PC-9 (cell line): ENCODE data around the gene SYDE1.

Experiments
- EZH2 ChIP-seq: fragments of 200-600 bp; sonication (generic); IDR thresholded peaks from 2 replicates; pipeline ENCODE4 v1.8.0; 2017; ENCODE audit warnings: antibody characterized with exemption, low read depth
- TF ChIP-seq, protein P1 (sequence below): fragments of 200-600 bp; sonication (generic); conservative IDR thresholded peaks from 2 replicates; pipeline ENCODE4 v1.6.1; 2017; ENCODE audit warnings: mixed run types, antibody characterized with exemption, mild to moderate bottlenecking, moderate library complexity

DNA sequence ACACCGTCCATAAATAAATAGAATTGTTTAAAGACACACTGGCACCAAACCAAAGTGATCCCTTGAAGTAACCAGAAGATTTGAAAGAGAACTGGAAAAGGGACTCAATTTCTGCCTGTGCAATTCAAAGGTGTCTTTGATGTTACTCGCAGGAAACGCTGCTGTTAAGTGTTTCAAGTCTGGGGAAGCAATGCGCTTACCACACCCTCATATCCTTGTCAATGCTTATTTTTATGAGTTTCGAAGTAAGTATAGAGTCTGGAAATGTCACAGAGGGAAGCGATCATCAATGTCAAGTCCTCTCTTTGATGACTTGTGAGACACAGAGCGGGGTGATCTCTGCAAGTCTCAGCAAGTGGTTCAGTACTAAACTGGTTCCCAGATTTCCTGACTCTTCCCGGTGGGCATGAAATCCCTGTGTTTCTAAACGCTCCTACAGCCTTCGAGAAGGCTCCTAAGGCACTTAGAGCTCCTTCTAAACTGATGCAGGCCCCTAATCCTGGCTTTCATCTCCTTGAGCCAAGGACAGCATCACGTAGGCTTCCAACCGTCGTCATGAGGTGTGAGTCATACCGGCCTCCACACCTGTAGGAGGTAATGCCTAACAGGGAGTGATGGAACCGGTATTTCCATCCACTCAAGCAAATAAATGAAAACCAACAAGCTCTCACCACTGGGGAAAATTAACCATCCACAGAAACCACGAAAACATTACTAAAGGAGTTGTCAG lies 22.8 kb downstream of the SYDE1 start:
- TF ChIP-seq, protein P1, sequence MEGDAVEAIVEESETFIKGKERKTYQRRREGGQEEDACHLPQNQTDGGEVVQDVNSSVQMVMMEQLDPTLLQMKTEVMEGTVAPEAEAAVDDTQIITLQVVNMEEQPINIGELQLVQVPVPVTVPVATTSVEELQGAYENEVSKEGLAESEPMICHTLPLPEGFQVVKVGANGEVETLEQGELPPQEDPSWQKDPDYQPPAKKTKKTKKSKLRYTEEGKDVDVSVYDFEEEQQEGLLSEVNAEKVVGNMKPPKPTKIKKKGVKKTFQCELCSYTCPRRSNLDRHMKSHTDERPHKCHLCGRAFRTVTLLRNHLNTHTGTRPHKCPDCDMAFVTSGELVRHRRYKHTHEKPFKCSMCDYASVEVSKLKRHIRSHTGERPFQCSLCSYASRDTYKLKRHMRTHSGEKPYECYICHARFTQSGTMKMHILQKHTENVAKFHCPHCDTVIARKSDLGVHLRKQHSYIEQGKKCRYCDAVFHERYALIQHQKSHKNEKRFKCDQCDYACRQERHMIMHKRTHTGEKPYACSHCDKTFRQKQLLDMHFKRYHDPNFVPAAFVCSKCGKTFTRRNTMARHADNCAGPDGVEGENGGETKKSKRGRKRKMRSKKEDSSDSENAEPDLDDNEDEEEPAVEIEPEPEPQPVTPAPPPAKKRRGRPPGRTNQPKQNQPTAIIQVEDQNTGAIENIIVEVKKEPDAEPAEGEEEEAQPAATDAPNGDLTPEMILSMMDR = no peak
- TF ChIP-seq EZH2 = no peak
